HG03175 (cell line): ENCODE results near the gene MAP1LC3B.

Experiments used
- ATAC-seq: cut with Tn5 transposase; IDR thresholded peaks from one replicate; pipeline ENCODE4 v1.9.1; 2021; ENCODE audit warnings: mild to moderate bottlenecking, moderate library complexity; ENCODE audit not compliant: unreplicated experiment

MAP1LC3B gene

DNA sequence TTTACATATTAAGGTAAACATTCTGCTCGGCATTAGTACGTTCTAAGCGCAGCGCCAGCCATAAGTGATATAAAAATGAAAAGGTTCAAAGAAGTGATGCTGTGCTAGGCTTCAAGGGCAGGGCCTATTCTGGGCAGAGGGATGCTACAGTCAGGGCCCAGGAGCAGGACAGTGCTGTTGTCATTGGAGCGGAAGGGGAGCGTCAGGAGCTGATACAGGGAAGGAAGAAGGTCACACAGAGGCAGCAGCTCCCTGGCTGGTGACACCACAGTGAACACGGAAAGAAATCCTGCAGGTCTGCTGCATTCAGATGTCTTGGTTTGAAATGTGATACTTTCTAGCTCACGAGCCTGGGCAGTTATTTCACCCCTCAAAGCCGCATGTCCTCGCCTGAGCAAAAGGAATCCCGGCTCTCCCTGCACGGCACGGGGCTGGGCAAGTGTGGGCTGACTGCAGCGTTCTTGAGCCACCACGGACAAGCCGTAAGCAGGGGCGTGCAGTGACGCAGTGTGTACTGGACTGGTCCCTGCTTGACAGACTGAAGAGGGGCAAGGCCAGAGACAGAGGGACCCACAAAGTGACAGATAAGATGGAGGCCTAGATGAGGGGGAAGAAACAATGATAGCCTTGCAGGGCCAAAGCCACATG, 59.6 kb downstream of the MAP1LC3B start:
- ATAC-seq: no peak

DNA sequence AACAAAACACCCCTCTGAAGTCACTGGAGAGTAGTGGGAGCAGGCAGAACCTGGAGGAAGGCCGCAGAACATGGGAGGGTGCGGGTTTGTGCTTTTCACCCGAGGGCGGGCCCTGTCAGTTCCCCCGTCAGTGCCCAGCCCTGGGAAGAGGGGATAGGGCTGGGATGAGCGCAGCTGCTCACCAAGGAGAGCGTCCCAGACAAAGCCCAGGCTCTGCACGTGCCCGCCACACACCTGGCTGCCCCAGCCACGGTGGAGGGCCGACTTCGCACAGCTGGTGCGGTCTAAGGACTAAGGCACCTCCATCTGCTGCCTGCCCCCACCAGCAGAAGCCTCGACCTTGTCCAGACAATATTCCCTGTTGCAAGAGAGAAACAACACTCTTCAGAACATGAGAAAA, 61.2 kb downstream of the MAP1LC3B start:
- ATAC-seq: no peak
